T1000 (cell line): ENCODE data around the gene ZC3H12C.
"Not testable (repeated sequence)": the region's sequence is repeated elsewhere in the genome, so short reads cannot be mapped to it uniquely, and the experiment has no call there.

ENCODE experiments used
- DNase-seq: peaks from one replicate; lab custom pipeline; 2025; ENCODE audit warnings: mixed read lengths; lab: John Stamatoyannopoulos, UW

ZC3H12C gene

DNA sequence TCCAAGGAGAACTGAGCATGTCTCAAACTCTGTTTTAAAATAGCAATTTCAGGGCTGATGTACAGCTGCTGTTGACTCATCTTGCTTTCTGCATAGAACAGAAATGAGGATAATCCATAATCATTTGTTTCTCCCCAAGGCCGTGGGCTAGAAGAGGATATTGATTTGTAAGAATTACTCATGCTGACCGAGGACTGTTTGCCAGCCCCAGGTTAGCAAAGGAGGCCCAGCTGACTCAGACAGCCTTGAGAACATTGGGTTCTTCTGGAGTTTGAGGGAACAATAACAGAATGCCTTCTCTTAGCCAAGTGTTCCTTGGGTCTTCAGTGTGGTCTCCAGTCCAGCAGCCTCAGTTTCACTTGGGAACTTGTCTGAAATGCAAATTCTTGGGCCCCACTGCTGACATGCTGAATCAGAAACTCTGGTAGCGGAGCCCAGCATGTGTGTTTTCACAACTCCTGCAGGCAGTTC lies 92.0 kb downstream of the ZC3H12C start:
- no peak for DNase-seq

DNA sequence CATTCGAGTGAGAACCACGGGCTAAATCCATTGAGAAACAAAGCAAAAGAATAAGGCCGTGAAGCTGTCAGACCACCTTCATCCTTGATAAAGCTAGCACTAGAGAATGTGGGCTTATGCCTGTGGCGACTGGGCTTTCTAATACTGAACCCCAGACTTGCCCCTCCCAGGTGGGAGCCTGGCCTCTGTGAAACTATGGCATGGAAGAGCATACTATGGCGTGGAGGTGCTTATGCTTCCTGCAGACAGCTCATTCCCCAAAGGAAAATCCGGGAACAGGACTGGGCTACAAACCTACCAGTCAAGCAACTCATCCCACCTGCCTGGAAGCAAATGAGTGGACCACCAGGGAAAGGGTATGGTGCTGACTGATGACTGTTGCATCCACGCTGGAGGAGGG lies 92.4 kb downstream of the ZC3H12C start:
- no peak for DNase-seq

DNA sequence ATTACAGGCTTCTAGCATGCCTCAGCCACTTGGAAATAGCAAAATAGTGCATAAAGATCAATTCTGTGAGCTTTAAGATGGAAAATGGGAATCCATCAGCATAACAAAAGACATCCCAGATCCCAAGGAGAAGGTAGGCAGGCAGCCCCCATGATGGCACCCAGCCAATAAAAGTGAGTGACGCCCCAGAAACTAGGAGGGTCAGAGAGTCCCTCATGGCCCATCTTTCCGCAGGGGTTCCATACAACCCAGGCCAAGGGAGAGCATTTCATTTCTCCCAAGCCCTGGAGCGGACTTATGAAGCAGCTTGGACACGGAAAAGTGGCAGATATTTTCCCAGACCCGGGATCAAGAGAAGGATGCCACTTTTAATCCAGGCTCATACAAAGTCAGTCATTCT lies 93.3 kb downstream of the ZC3H12C start:
- DNase-seq, result no peak

DNA sequence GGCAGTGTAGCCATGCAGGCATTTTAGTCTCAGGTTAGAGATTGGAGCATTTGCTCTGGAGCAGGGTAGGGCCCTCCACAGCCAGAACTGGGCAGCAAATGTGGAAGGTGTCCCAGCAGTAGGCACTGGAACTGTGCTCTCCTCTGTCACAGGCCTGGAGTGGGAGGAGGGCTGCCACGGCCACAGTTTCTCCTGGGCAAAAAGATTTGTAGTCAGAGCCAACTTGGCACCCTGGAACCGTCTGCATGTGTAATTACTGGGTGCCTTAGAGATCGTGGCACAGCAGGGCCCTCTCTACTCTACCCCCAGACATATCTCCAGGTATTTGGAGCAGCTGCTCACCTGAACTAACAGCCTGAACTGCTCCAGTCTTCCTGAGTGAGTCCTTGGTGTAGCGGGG lies 93.7 kb downstream of the ZC3H12C start:
- DNase-seq, result no peak

DNA sequence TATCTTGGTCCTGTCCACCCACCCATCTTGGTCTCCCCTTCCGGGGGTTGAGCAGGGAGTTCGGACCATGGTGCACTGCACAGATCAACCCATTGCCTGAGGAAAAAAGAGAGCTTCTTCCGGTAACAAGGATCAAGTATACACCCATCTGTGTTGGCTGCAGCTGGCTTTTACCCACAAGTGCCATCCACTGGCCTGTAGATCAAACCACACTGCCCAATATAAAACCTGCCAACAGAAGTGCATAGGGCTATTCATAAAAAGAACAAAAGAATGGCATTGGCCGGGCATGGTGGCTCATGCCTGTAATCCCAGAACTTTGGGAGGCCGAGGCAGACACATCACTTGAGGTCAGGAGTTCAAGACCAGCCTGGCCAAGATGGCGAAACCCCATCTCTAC lies 94.5 kb downstream of the ZC3H12C start:
- DNase-seq, result no peak

DNA sequence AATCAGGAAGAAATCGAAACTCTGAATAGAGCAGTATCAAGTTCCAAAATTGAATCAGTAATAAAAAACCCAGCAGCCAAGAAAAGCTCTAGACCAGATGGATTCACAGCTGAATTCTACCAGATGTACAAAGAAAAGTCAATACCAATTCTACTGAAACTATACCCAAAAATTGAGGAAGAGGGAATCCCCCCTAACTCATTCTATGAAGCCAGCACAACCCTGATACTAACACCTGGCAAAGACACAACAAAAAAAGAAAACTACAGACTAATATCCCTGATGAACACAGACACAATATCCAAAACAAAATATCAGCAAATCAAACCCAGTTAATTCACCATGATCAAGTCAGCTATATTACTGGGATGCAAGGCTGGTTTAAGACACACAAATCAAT lies 97.7 kb downstream of the ZC3H12C start:
- DNase-seq, result no peak

DNA sequence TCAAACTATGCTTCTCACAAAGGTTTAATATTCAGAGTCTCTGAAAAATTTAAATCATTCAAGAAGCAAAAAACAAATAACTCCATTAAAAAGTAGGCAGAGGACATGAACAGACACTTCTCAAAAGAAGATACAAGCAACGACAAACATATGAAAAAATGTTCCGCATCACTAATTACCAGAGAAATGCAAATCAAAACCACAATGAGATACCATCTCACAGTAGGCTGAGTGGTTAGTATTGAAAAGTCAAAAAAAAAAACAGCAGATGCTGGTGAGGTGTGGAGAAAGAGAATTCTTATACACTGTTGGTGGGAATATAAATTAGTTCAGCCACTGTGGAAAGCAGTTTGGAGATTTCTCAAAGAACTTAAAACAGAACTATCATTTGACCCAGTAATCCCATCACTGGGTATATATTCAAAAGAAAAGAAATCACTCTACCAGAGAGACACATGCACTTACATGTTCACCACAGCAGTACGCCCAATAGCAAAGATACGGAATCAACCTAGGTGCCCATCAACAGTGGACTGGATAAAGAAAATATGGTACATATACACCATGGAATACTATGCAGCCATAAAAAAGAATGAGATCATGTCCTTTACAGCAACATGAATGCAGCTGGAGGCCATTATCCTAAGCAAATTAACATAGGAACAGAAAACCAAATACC lies 99.6 kb downstream of the ZC3H12C start:
- not testable (repeated sequence) for DNase-seq

DNA sequence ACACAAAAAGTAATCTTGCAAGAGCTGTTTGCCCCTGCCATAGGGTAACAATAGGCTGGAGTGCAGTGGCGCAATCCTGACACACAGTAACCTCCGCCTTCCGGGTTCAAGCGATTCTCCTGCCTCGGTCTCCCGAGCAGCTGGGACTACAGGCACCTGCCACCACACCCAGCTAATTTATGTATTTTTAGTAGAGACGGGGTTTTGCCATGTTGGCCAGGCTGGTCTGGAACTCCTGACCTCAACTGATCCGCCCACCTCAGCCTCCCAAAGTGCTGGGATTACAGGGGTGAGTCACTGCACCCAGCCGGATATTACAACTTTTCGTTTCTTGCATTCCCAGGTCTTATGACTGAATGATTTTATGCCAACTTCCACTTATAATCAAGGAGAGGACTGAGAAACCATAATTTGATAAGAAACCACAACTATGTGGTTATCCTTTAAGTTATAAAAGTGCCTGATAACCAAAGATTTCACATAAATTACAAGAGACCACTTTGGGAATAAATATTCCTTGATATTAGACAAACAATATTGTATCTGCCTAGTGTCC lies 101.1 kb downstream of the ZC3H12C start:
- not testable (repeated sequence) for DNase-seq

DNA sequence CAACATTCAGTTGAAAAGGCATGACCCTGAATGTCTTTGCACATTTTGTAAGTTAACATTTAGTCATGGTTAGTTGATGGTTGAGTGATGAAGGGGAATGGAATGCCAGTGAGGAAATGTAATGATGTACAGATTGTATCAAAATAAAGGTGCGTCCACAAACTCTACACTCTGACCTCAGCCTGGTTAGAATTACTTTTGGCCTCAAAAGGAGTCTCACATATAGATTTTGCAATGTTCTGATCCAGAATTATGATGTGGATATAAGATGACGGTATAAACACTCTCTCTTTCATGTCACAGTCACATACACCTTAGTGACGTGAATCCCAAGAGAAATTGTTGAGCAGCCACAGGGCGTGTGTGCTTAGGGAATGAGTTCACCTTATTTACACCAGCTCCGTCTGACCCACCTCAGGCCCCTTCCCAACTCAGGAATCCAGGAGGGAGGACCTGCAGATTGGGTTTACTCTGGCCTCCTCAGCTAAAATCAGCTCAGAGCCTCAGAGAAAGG lies 103.1 kb downstream of the ZC3H12C start:
- no peak for DNase-seq

DNA sequence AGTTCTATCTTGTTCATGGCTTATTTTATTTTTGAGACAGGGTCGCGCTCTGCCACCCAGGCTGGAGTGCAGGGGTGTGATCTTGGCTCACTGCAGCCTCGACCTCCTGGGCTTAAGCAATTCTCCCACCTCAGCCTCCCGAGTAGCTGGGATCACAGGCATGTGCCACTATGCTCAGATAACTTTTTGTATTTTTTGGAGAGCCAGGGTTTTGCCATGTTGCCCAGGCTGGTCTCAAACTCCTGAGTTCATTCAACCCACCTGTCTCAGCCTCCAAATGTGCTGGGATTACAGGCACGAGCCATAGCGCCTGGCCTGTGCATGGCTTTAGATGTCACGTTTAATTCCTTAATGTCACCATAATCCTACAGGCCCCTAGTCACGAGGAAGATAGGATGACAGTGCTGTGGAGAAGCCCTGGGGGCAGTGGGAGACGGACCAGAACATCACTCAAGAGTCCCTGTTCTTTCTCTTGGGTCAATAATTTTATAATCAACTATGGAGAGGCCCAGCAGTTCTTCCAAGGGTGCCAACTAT lies 103.8 kb downstream of the ZC3H12C start:
- DNase-seq, result no peak

DNA sequence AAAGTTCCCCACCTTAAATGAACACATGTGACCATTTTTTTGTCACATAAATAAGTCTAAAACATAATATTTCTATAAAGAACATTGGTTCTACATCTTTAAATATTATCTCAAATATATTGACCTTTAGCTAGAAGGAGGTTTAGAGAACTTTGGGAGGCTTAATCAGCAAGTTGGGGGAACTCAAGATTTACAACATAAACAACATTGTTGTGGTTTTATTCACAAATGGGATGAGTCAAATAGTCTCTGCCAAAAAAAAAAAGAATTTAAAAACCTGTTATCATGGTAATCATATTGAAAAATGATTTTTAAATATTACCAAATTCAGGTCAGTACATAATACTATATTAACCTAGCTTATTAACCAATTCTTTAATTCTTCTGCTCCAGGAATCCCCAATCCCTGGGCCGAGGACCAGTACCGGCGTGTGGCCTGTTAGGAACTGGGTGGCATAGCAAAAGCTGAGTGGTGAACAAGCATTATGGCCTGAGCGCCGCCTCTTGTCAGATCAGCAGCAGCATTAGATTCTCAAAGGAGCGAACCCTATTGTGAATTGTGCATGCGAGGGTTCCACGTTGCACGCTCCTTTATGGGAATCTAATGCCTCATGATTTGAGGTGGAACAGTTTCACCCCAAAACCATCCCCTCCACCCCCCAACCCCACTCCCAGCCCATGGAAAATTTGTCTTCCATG lies 105.0 kb downstream of the ZC3H12C start:
- DNase-seq, result no peak

DNA sequence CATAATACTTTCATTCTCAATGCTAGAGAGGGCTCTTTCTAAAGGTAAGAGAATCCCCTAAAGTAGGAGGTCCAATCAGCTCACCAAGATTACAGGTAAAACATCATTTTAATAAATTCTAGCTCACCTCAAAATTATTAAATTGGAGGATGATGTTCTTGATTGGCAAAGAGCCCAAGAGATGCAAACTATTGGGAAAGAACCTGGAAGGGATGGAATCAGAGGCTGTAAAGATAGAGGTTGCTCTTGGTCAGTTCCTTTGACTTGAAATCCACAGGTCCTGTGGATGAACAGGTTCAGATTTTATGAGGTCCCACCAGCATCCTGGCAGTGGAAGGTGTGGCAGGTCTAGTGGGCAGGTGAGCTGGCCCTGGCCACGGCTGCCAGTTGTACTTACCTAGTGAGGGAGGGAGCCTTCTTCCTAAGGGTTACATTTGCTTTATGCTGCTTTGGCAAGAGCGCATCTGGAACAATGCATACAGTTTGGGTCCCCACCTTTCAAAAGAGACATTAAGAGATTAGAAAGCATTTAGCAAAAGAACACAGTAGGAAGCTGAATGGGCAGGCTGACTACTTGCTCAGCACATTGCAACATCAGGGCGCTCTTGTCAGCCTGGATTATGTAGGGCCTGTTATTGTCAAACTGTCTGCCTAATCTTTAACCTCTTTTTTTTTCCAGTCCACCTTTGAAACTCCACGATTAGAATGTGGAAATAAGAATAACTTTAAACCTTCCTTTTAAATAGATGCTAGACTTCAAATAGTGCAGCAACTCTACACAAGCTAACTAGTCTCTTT lies 106.2 kb downstream of the ZC3H12C start:
- DNase-seq, result no peak

DNA sequence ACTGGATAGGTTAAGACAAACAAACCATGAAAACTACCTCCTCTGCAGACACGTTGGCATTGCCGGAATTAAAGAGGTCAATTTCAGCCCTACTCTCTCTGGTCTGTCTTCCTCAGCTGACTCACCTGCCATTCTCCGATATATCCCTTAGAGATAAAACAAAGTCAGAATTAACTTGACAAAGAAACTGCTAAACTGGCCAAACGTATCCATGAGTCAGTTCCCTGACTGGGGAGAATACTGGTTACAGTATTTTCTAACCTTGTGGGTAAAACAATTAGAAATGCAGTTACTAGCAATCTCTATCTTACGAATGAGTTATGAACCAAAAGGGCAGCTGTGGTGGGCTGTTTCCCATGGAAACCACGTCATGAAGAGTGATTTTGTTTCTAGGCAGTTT lies 107.0 kb downstream of the ZC3H12C start:
- DNase-seq, result no peak

DNA sequence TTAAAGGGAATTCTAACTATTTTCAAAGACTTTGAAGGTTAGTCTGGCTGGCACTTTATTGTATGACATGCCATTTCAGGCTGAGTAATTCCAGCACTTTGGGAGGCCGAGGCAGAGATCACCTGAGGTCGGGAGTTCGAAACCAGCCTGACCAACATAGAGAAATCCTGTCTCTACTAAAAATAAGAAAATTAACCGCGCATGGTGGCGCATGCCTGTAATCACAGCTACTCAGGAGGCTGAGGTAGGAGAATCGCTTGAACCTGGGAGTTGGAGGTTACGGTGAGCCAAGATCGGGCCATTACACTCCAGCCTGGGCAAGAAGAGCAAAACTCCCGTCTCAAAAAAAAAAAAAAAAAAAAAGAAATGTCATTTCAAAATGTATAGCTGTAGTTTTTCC lies 107.6 kb downstream of the ZC3H12C start:
- no peak for DNase-seq

DNA sequence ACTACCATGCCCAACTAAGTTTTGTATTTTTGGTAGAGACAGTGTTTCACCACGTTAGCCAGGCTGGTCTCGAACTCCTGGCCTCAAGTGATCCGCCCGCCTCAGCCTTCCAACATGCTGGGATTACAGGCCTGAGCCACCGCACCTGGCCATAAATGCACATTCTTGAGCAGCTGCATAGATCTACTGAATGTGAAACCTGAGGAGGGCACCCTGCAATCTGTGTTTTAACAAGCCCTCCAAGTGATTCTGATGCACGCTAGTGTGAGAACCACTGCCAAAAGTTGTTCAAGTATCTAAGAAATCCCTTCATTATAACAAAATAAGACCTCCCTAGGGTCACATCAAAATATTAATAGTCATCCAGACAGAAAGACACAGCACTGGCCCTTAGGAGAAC lies 113.9 kb downstream of the ZC3H12C start:
- DNase-seq, result no peak

DNA sequence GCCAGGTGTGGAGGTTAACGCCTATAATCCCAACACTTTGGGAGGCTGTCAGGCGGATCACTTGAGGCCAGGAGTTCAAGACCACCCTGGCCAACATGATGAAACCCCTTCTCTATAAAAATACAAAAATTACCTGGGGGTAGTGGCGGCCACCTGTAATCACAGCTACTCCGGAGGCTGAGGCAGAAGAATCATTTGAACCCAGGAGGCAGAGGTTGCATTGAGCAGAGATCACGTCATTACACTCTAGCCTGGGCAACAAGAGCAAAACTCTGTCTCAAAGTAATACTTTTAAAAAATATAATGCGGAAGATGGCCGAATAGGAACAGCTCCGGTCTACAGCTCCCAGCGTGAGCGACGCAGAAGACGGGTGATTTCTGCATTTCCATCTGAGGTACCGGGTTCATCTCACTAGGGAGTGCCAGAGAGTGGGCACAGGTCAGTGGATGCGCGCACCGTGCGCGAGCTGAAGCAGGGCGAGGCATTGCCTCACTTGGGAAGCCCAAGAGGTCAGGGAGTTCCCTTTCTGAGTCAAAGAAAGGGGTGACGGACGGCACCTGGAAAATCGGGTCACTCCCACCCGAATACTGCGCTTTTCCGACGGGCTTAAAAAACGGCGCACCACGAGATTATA lies 115.6 kb downstream of the ZC3H12C start:
- not testable (repeated sequence) for DNase-seq

DNA sequence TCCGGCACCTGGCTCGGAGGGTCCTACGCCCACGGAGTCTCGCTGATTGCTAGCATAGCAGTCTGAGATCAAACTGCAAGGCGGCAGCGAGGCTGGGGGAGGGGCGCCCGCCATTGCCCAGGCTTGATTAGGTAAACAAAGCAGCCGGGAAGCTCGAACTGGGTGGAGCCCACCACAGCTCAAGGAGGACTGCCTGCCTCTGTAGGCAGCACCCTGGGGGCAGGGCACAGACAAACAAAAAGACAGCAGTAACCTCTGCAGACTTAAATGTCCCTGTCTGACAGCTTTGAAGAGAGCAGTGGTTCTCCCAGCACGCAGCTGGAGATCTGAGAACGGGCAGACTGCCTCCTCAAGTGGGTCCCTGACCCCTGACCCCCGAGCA lies 116.1 kb downstream of the ZC3H12C start:
- not testable (repeated sequence) for DNase-seq

DNA sequence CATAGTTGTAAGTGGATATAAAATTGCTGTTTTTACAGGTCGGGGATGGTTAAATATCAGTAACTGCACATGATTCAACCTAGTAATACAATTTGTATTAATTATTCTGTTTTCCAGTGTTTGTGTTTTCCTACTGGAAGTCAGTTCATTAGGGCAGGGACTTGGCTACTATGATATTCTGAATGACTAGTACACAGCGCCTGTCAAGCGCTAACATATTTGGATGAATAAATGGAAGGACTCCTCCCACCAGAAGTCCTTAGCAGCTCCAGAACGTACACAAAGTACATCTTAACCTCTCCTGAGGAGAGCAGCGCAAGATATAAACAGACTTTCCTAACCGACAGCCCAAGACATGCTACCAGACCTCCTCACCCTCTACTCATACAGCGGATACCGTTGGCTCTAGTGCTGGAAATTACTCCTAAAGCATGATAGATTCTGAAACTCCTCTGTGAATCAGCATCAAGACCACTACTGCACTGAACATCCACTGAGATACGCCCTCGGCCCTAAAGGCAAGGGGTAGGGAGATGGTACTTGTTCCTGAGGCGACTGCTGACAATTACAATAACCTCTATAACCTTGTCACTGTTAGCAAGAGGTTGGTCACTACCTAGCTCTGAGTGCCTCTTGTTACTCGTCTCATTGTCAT lies 124.2 kb downstream of the ZC3H12C start:
- DNase-seq, result no peak

DNA sequence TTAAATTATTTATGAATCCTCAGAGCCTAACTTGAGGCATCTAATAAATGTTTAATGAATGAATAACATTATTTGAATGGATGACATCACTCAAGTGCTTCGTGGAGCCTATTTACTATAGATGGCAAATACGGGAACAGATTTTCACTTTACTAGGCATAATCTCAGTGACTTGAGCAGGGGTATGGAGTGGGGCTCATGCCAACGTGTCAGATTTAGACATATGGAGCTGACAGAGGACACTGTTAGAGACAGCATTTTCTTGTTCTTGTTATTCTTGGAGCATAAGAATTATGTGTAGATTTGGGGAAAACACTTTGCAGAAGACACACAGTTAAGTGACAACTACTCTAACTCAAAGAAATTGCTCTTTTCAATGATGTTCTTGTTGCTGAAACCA lies 124.7 kb downstream of the ZC3H12C start:
- DNase-seq, result no peak

DNA sequence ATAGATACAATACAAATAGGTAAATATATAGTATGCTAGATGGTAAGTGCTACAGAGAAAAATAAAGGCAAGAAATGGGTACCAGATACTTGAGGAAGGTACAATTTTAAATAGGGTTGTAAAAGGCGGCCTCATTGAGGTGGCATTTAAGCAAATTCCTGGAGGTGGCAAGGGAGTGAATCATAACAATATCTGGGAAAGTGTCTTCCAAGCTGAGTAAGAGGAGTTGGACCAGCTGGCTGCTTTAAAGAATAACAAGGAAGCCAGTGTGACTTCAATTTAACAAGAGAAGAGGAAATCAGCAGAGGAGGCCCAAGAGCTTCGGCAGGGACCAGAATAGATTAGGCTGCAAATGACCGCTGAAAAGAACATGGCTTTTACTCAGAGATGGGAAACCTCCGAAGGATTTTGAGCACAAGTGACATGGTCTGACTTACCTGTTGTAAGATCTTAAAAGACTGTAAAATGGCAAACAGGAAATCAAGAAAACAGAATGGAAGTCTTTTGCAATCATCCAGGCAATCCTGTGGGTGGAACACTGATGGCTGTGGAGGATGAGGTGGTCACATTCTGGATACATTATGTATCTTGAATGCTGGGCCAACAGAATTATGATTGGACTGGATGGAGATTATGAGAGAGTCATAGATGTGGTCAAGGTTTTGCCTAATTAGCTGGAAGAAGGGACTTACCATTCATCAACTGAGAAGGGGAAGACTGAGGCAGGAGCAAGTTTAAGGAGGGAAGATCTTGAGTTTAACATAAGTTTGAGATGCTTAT lies 126.0 kb downstream of the ZC3H12C start:
- DNase-seq, result no peak
